H54 (cell line): ENCODE results near the gene TPT1.
"Not testable (repeated sequence)": the region's sequence is repeated elsewhere in the genome, so short reads cannot be mapped to it uniquely, and the experiment has no call there.

Experiments
- DNase-seq: peaks from one replicate; pipeline ENCODE4 v3.0.0; 2011; ENCODE audit warnings: low spot score, mixed read lengths; ENCODE audit not compliant: insufficient read length
- FAIRE-seq: peaks from 3 replicates; lab custom pipeline; 2011; peaks lifted over from hg19 to GRCh38; lab: Jason Lieb, UNC
- POLR2A ChIP-seq: IDR thresholded peaks from 2 replicates; pipeline ENCODE4 v1.6.1; 2011; ENCODE audit warnings: low read depth, mild to moderate bottlenecking, low read length

TPT1 gene

GRCh38 chr13:45315520-45316167 is 25.3 kb downstream of the TPT1 start:
- FAIRE-seq (no peak), DNase-seq (no peak)
- no peak for TF ChIP-seq POLR2A

DNA sequence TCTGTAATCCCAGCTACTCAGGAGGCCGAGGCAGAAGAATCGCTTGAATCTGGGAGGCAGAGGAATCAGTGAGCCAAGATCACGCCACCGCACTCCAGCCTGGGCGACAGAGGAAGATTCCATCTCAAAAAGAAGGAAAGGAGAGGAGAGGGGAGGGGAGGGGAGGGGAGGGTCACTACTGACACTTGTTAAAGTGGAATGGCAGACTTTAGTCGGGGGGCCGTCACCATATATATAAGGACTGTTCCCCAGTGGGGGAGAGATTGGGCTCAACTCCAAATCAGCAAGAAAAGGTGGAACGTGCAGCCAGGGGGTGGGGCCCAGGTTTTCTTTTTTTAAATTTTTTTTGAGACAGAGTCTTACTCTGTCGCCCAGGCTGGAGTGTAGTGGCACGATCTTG is 26.2 kb downstream of the TPT1 start:
- DNase-seq, result no peak
- FAIRE-seq, result no peak
- TF ChIP-seq POLR2A, result no peak

DNA sequence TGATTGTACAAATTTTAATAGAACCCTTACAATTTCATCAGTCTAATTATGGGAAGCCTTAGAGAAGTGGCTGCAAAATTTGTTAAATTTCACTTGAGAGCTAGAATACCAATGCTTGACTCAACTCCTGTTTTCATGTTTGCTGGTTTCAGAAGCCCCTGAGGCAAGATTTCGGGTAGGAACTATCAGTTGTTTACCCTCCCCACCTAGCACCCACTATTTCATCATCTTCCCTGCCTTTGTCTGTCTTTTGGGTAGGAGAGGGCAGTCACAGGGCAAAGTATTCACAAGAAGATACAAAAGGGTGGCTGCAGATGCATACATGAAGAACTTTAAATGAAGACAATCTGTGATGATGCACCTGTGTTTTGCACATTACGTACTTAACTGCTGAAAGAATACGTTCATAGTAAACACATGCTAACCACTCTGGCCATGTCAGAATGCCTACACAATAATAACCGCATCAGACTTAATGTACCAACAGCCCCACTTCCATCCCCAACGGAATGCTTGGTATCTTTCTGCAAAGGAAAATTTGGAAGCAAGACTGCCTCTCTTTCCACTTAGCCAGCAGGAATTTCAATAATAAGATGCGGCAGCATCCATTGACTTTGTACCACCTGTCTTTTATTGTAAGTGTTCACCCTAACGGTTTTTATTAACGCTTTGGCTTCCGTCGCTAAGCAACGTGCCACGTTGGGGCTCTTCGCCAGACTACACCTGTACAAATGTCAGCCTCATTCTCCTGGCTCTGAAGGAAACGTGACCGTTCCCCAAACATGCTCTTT is 30.4 kb downstream of the TPT1 start:
- DNase-seq, result no peak
- TF ChIP-seq POLR2A, result no peak
- no peak for FAIRE-seq

GRCh38 chr13:45306966-45307365 is 34.0 kb downstream of the TPT1 start:
- FAIRE-seq (no peak), DNase-seq (no peak)
- TF ChIP-seq POLR2A, result no peak

DNA sequence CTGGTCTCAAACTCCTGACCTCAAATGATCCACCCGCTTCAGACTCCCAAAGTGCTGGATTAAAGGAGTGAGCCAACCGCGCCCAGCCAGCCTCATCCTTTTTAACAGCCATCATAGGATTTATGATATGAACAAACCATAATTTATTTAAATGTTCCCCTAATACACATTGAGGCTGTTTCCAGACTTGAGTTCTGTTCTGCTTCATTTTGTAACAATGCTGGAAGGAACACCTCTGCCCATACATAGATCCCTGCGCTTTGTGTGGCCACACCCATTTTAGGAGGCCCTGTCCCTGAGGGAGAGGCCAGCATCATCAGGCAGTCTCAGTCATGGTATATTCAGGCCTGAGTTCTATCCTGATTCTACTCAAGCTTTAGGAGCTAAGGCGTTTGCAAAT is 35.9 kb downstream of the TPT1 start:
- no peak for TF ChIP-seq POLR2A
- no peak for FAIRE-seq
- DNase-seq, result no peak

DNA sequence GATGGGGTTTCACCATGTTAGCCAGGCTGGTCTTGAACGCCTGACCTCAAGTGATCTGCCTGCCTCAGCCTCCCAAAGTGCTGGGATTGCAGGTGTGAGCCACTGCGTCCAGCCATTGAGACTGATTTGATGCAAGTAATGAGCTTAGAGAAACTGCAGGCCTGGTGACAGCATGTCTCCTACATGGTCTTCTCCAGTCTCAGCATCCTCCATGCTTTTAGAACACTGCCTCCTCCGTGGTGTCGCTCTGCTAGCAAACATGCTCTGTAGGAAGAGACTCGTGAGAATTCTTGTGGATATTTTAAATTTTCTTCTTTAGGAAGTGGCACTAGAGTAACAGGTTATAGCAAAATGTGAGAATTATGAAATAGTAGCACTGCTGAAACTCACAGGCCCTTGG is 37.1 kb downstream of the TPT1 start:
- FAIRE-seq, result no peak
- DNase-seq, result no peak

DNA sequence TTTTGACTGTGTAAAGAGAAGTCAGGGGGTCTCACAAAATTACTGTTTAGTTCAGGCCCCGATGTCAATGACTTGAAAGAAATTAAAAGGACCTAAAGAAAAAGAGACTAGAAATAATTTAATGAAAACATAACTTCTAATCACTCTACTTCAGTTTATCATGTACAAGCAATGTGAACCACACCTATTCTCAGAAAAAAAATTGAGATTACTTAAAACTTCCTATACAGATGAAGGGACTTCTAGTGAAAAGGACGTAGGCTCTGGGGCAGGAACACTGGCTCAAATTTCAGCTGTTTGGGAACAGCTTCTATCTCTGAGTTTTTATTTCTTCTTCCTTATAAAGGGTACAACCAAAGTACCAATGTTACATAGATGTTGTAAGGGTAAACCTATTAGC is 38.0 kb downstream of the TPT1 start:
- DNase-seq, result no peak
- TF ChIP-seq POLR2A, result no peak
- FAIRE-seq, result no peak

More for the DNA sequence above, 37.1 kb downstream of the TPT1 start:
- TF ChIP-seq POLR2A, result no peak

GRCh38 chr13:45302507-45302906 is 38.5 kb downstream of the TPT1 start:
- no peak for TF ChIP-seq POLR2A
- FAIRE-seq, result no peak

DNA sequence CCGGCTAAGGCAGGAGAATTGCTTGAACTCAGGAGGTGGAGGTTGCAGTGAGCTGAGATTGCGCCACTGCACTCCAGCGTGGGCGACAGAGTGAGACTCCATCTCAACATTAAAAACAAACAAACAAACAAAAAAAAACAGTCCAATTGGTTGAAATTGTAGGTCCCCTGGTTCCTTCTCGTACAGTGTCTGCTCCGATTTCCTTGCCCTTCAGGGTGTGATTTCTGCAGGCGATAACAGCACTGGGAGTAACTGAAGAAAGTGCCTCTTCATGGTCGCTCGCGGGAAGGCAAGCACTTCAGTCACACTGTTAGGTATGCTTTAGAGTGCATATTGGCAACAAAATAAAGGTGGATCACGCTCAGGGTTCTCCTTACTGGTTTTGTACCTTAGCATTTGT is 39.7 kb downstream of the TPT1 start:
- DNase-seq (no peak), FAIRE-seq (no peak)
- TF ChIP-seq POLR2A, result no peak

More at GRCh38 chr13:45302507-45302906, 38.5 kb downstream of the TPT1 start:
- no peak for DNase-seq

DNA sequence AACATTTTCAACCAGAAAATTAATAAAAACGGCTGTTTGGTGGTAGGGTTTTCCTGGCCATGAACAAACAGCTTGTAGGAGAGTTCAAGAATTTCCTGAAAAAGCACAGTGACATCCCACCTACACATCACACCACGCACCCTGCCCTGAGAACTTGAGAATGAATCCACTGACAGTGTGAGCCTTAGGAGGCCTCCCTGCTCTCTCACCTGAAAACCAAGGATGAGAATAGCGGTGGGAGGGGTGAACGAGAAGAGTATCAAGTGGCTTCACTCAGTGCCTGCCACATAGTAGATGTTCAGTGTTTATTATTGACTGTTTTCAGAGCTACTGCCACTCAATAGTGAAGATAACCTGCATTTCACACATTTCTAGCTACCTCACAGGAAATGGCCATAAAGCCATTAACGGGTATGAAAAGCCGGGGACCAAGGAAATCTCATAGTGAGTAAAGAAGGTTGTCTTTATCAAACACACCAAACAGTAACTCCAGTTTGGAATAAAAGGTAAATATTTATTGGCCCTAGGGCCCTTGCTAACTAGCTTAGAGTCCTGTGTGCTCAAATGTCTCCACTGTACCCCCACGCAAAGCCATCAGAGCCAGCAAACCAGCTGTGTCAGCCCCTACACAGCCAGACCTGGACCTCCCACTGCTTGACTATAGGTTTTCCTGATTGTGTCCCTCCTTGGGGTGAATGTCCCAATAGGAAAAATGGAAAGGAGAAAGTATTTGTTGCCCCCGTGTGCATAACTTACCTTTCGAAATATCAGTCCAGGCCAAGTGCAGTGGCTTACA is 40.6 kb downstream of the TPT1 start:
- DNase-seq (no peak), FAIRE-seq (no peak)
- no peak for TF ChIP-seq POLR2A

DNA sequence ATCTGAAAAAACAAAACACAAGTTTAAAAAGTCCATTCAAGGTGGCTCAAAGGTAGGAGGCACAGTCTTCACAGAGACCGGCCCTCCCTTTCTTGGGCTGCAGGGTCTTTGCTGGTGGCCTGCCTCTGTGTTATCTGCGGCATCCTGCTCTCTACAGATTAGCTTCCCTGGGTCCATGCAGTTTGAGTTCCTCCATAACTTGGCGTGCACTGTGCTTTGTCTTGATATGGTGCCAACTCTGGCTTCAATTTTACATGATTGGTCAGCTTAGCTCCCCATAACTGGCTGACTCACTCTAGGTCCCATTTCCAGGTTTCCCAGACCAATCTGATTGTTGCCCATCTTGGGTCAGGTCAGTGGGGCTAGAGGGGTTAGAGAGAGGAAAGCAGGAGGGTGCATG is 41.8 kb downstream of the TPT1 start:
- no peak for TF ChIP-seq POLR2A
- no peak for DNase-seq
- FAIRE-seq, result no peak

DNA sequence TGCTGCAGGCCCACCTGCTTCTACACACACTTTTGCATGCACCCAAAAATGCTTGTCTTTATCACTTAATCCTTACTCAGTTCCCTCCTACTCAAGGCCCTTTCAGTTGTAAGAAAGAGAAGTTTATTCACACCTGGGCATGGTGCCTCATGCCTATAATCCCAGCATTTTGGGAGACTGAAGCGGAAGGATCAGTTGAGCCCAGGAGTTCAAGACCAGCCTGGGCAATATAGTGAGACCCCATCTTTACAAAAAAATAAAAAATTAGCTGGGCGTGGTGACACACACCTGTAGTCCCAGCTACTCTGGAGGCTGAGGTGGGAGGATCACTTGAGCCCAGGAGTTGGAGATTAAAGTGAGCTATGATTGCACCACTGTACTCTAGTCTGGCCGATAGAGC is 42.4 kb downstream of the TPT1 start:
- FAIRE-seq, DNase-seq: not testable (repeated sequence)

GRCh38 chr13:45298206-45298505 is 42.8 kb downstream of the TPT1 start:
- no peak for FAIRE-seq
- no peak for DNase-seq
- TF ChIP-seq POLR2A, result no peak

- no peak for FAIRE-seq
- no peak for TF ChIP-seq POLR2A
- no peak for DNase-seq
Observed at GRCh38 chr13:45297456-45298205, 43.4 kb downstream of the TPT1 start.

DNA sequence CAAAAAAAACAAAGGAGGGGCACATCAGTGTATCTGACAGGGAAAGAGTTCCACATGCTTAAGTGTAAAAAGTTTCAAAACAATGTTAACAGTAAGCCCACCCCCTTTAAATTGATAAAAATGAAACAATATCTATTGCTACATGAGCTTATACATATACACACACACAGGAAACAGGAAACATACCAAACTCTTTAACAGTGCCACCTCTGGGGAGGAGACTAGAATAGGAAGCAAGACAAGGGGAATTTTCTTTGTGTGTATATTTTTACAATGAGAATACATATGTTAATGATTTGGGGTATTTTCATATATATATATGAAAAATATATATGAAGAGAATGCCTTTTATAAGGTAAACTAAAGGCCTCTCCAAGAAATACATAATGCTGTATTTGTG is 44.7 kb downstream of the TPT1 start:
- no peak for DNase-seq
- TF ChIP-seq POLR2A, result no peak
- FAIRE-seq, result no peak
